GM18520 (cell line): ENCODE data around the gene MGAT5.

ENCODE experiments used
- ATAC-seq: cut with Tn5 transposase; IDR thresholded peaks from one replicate; pipeline ENCODE4 v1.9.1; 2021; ENCODE audit not compliant: unreplicated experiment

Gene MGAT5

GRCh38 chr2:134331081-134331480 lies 77.2 kb downstream of the MGAT5 start:
- no peak for ATAC-seq

- no peak for ATAC-seq
Observed at GRCh38 chr2:134333646-134334189, 79.8 kb downstream of the MGAT5 start.

- no peak for ATAC-seq
Observed at GRCh38 chr2:134334542-134335353, 80.9 kb downstream of the MGAT5 start.

GRCh38 chr2:134335601-134336000 lies 81.7 kb downstream of the MGAT5 start:
- no peak for ATAC-seq

GRCh38 chr2:134336352-134336751 lies 82.5 kb downstream of the MGAT5 start:
- peak; percentile 97 for ATAC-seq

GRCh38 chr2:134336921-134337320 lies 83.0 kb downstream of the MGAT5 start:
- no peak for ATAC-seq

- no peak for ATAC-seq
Observed at GRCh38 chr2:134337631-134338030, 83.8 kb downstream of the MGAT5 start.

- ATAC-seq = no peak
Observed at GRCh38 chr2:134338208-134338607, 84.3 kb downstream of the MGAT5 start.

GRCh38 chr2:134341476-134341875 lies 87.6 kb downstream of the MGAT5 start:
- no peak for ATAC-seq

GRCh38 chr2:134344954-134345697 lies 91.3 kb downstream of the MGAT5 start:
- no peak for ATAC-seq

- no peak for ATAC-seq
Observed at GRCh38 chr2:134346141-134346540, 92.3 kb downstream of the MGAT5 start.

- no peak for ATAC-seq
Observed at GRCh38 chr2:134347756-134348155, 93.9 kb downstream of the MGAT5 start.

- ATAC-seq = no peak
Observed at GRCh38 chr2:134348239-134348638, 94.4 kb downstream of the MGAT5 start.

GRCh38 chr2:134348760-134349159 lies 94.9 kb downstream of the MGAT5 start:
- no peak for ATAC-seq

GRCh38 chr2:134351016-134351415 lies 97.1 kb downstream of the MGAT5 start:
- ATAC-seq = no peak

- no peak for ATAC-seq
Observed at GRCh38 chr2:134351899-134352298, 98.0 kb downstream of the MGAT5 start.

GRCh38 chr2:134352844-134353243 lies 99.0 kb downstream of the MGAT5 start:
- ATAC-seq = no peak

GRCh38 chr2:134354611-134355010 lies 100.7 kb downstream of the MGAT5 start:
- no peak for ATAC-seq

- ATAC-seq = no peak
Observed at GRCh38 chr2:134357814-134358213, 103.9 kb downstream of the MGAT5 start.

GRCh38 chr2:134359367-134360081 lies 105.7 kb downstream of the MGAT5 start:
- ATAC-seq = no peak

GRCh38 chr2:134360745-134361487 lies 107.0 kb downstream of the MGAT5 start:
- no peak for ATAC-seq
